Mucosa of rectum (tissue), 2 donors: Measurements from ENCODE around the gene TAT.
"Not testable (repeated sequence)": the region's sequence is repeated elsewhere in the genome, so short reads cannot be mapped to it uniquely, and the experiment has no call there.

Source experiments
- H3K27ac ChIP-seq, 2 donors: one replicate each; pipeline ENCODE4 v1.7.0; 2013; ENCODE audit warnings: inconsistent platforms in 2 of 2, low read depth in 2 of 2, low read length in 2 of 2
- H3K27me3 ChIP-seq, 2 donors: one replicate each; pipeline ENCODE4 v1.7.0; 2013; ENCODE audit warnings: low read length in 2 of 2; ENCODE audit not compliant: control insufficient read depth in 2 of 2, insufficient read depth in 2 of 2
- H3K36me3 ChIP-seq, 2 donors: one replicate each; pipeline ENCODE4 v1.7.0; 2013; ENCODE audit warnings: low read length in 2 of 2; ENCODE audit not compliant: control insufficient read depth in 2 of 2, insufficient read depth in 2 of 2
- H3K4me1 ChIP-seq, 2 donors: one replicate each; pipeline ENCODE4 v1.7.0; 2013; ENCODE audit warnings: low read length in 2 of 2, mild to moderate bottlenecking in 1 of 2; ENCODE audit not compliant: control insufficient read depth in 2 of 2, insufficient read depth in 2 of 2
- H3K4me3 ChIP-seq, 2 donors: one replicate each; pipeline ENCODE4 v1.7.0; 2013; ENCODE audit warnings: low read length in 2 of 2
- H3K9ac ChIP-seq, 2 donors: one replicate each; pipeline ENCODE4 v1.7.0; 2013; ENCODE audit warnings: low read length in 2 of 2, low read depth in 1 of 2, mild to moderate bottlenecking in 1 of 2
- H3K9me3 ChIP-seq, 2 donors: one replicate each; pipeline ENCODE4 v1.7.0; 2013; ENCODE audit warnings: low read length in 2 of 2; ENCODE audit not compliant: control insufficient read depth in 2 of 2
- donor health status: healthy.
- donor health status: Normal muscosa, but diverticular disease.

TAT gene

DNA sequence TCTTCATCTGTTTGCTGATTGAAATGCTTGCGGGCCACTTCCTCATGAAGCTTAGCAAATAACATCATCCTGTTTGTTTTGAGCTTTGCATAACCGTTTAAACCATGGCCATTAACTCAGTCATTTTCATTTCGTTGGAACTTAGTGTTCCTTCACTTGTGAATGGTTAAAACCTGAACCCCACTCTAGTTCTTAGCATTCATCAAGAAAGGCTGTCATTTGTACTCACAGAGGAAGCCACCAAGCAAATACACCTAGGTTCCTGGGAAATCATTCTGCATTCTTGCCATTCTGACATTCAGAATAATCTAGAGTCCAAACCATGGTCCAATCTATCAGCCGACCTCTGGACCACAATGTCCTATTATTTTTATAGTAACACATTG lies 8.4 kb upstream of the TAT start:
- Histone ChIP-seq H3K9me3 (no peaks in the 10 kb centered on the region), H3K36me3 (no peaks in the 10 kb centered on the region), H3K27ac (no peak overlapping the region), H3K9ac (no peak overlapping the region), H3K4me3 (no peak overlapping the region), H3K27me3 (no peaks in the 10 kb centered on the region), H3K4me1 (no peaks in the 10 kb centered on the region)

DNA sequence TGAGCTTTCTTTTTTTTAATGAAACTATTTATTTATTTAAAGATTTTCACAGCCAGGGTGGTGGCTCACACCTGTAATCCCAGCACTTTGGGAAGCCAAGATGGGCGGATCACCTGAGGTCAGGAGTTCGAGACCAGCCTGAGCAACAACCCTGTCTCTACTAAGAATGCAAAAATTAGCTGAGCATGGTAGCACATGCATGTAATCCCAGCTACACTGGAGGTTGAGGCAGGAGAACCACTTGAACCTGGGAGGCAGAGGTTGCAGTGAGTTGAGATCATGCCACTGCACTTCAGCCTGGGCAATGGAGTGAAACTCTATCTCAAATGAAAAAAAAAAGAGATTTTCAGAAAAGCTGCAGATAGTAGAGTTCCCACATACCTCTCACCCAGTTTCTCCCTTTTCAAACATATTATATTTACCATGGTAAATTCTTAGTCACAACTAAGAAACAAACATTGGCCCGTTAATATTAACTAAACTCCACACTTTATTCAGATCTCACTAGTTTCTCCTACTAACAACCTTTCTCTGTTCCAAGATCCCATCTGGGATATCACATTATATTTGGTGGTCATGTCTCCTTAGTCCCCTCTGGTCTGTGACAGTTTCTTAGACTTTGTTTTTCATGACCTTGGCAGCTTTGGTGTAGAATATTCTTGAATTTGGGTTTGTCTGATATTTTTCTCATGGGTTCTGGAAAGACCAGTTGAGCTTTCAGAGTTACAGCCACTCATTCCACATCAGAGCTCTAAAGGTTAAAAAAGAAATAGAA lies 7.8 kb upstream of the TAT start:
- H3K9me3 ChIP-seq: no peaks in the 10 kb centered on the region
- H3K36me3 ChIP-seq: no peaks in the 10 kb centered on the region
- H3K27ac ChIP-seq: no peak overlapping the region
- H3K9ac ChIP-seq: no peak overlapping the region
- no peaks in the 10 kb centered on the region for H3K27me3 ChIP-seq
- no peak overlapping the region for H3K4me3 ChIP-seq
- H3K4me1 ChIP-seq: no peaks in the 10 kb centered on the region

DNA sequence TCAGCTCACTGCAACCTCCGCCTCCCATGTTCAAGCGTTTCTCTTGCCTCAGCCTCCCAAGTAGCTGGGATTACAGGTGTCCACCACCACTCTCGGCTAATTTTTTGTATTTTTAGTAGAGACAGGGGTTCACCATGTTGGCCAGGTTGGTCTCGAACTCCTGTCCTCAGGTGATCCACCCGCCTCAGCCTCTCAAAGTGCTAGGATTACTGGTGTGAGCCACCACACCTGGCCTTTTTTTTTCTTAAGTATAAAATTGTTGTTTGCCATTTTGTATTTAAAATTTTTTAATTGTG lies 5.6 kb upstream of the TAT start:
- not testable (repeated sequence) for H3K9me3 ChIP-seq, H3K9ac ChIP-seq, H3K4me3 ChIP-seq, H3K27ac ChIP-seq, H3K36me3 ChIP-seq, H3K4me1 ChIP-seq, H3K27me3 ChIP-seq

- H3K9ac ChIP-seq: no peak overlapping the region
- no peak overlapping the region for H3K27ac ChIP-seq
- no peaks in the 10 kb centered on the region for H3K36me3 ChIP-seq
- H3K4me1 ChIP-seq: peaks cover 3 to 4% of the 10 kb centered on the region in 2 donors
- peaks cover 3% of the 10 kb centered on the region in 2 donors for H3K27me3 ChIP-seq
- H3K4me3 ChIP-seq: no peak overlapping the region
- no peaks in the 10 kb centered on the region for H3K9me3 ChIP-seq
Measured at GRCh38 chr16:71574702-71575101, 2.2 kb downstream of the TAT start.

DNA sequence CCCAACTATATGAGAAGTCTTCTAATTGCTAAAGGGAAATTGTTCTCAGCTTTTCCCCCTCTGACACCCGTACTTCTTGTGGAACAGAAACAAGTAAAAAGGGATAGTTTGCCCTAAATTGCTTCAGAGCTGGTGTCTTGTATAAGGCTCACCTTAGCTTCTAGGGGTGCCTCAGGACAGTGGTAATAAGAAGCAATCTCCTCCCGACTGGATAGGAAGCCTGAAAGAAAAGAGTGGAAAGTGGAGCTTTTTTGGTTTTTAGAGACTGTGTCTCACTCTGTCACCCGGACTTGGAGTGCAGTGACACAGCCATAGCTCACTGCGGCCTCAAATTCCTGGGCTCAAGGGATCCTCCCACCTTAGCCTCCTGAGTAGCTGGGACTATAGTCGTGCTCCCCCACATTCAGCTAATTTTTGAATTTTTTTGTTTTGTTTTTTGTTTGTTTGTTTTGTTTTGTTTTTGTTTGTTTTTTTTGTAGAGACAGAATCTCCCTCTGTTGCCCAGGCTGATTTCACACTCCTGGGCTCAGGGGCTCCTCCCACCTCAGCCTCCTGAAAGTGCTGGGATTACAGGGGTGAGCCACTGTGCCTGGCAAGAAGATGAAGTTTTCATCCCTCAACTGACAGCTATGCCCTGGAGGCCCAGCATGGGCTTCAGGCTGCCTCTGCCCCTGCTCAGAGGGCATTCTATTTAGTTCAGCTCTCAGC lies 3.4 kb downstream of the TAT start:
- H3K9me3 ChIP-seq: no peaks in the 10 kb centered on the region
- no peak overlapping the region for H3K9ac ChIP-seq
- H3K36me3 ChIP-seq: no peaks in the 10 kb centered on the region
- H3K27me3 ChIP-seq: peaks cover 3% of the 10 kb centered on the region in 2 donors
- peak overlapping the region in 1 of 2 donors; percentile 39 for H3K27ac ChIP-seq
- peaks cover 3 to 4% of the 10 kb centered on the region in 2 donors for H3K4me1 ChIP-seq
- H3K4me3 ChIP-seq: no peak overlapping the region

GRCh38 chr16:71572497-71573116 lies 4.3 kb downstream of the TAT start:
- Histone ChIP-seq H3K4me3 (no peak overlapping the region), H3K4me1 (peaks cover 3 to 4% of the 10 kb centered on the region in 2 donors), H3K27ac (peak overlapping the region; percentile 34 to 39), H3K9ac (no peak overlapping the region), H3K36me3 (no peaks in the 10 kb centered on the region), H3K27me3 (peaks cover 3% of the 10 kb centered on the region in 2 donors), H3K9me3 (no peaks in the 10 kb centered on the region)

- Histone ChIP-seq H3K4me3 (no peak overlapping the region), H3K4me1 (peaks cover 11 to 12% of the 10 kb centered on the region in 2 donors), H3K27me3 (no peaks in the 10 kb centered on the region), H3K9ac (no peak overlapping the region), H3K27ac (peak overlapping the region; percentile 11 to 61), H3K36me3 (no peaks in the 10 kb centered on the region), H3K9me3 (no peaks in the 10 kb centered on the region)
Measured at GRCh38 chr16:71570144-71570543, 6.7 kb downstream of the TAT start.

DNA sequence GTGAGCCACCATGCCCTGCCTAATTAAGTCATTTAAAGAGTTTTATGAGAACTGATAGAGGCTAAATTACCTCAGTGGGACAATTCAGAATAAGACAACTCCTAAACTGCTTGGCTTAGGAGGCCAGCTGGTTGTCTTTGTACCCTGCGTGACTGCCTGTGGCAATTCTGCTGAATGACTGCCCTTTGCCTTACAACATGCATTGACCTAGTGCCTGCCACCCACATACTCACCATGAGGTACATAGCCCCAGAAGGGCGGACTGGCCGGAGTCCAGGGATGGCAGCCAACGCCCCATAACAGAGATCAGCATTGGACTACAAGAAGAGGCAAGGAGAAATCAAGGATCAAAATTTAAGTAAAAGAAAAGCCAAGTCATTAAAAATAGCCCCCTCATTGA lies 7.3 kb downstream of the TAT start:
- H3K9me3 ChIP-seq: no peaks in the 10 kb centered on the region
- H3K4me1 ChIP-seq: peaks cover 11 to 12% of the 10 kb centered on the region in 2 donors
- no peak overlapping the region for H3K4me3 ChIP-seq
- H3K27me3 ChIP-seq: no peaks in the 10 kb centered on the region
- peak overlapping the region; percentile 49 to 61 for H3K27ac ChIP-seq
- no peak overlapping the region for H3K9ac ChIP-seq
- H3K36me3 ChIP-seq: no peaks in the 10 kb centered on the region

- Histone ChIP-seq H3K9ac (no peak overlapping the region), H3K36me3 (no peaks in the 10 kb centered on the region), H3K27me3 (no peaks in the 10 kb centered on the region), H3K9me3 (no peaks in the 10 kb centered on the region), H3K4me1 (peaks cover 12 to 18% of the 10 kb centered on the region in 2 donors), H3K27ac (peak overlapping the region in 1 of 2 donors; percentile 43), H3K4me3 (no peak overlapping the region)
Measured at GRCh38 chr16:71568551-71568950, 8.3 kb downstream of the TAT start.

- peak overlapping the region in 1 of 2 donors; percentile 23 for H3K27ac ChIP-seq
- H3K9ac ChIP-seq: no peak overlapping the region
- H3K9me3 ChIP-seq: no peaks in the 10 kb centered on the region
- H3K4me1 ChIP-seq: peaks cover 12 to 18% of the 10 kb centered on the region in 2 donors
- H3K27me3 ChIP-seq: no peaks in the 10 kb centered on the region
- no peak overlapping the region for H3K4me3 ChIP-seq
- no peaks in the 10 kb centered on the region for H3K36me3 ChIP-seq
Measured at GRCh38 chr16:71567931-71568330, 9.0 kb downstream of the TAT start.
